GM13976 (cell line): Measurements from ENCODE around the gene KRTAP5-5.
"Not testable (repeated sequence)": the region's sequence is repeated elsewhere in the genome, so short reads cannot be mapped to it uniquely, and the experiment has no call there.

Source experiments
- DNase-seq: peaks from one replicate; pipeline ENCODE4 v3.0.0; 2012; ENCODE audit warnings: low spot score
- CTCF ChIP-seq: IDR thresholded peaks from 2 replicates; pipeline ENCODE4 v1.5.1; 2012; ENCODE audit warnings: borderline replicate concordance, mild to moderate bottlenecking; ENCODE audit not compliant: insufficient read depth; ENCODE audit errors: extremely low read depth, missing control alignments, control extremely low read depth
- in situ Hi-C: fragments of 300-500 bp; cut with MboI; formaldehyde crosslinking; loops from one replicate; pipeline ENCODE4 v1.12.0; 2022; ENCODE audit warnings: low sequenced_read_pairs, mixed read lengths, inconsistent platforms; ENCODE audit not compliant: unreplicated experiment

The KRTAP5-5 gene

DNA sequence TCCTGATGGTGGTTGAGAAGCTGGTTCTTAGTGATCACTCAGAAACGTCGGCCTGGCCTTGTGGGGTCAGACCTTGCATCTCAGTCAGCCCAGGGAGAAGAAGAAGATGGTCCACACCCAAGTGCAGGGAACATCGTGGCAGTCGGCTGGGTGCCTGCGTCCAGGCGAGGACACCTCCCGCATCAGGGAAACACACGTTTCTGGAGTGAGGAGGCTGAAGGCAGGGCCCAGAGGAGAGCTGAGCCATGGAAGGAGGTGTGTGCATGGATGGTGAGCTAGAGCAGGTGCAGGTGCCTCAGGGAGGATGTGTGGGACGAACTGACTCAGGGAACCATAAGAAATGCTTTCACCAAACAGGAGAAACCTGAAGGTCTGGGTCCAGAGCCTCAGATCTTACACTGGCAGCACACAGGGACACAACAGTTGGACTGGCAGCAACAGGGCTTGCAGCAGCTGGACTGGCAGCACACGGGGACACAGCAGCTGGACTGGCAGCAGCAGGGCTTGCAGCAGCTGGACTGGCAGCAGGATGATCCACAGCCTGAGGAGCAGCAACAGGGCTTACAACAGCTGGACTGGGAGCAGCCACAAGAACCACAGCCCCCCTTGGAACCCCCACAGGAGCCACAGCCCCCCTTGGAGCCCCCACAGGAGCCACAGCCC is 32.1 kb upstream of the KRTAP5-5 start:
- in situ Hi-C loops: no loop called here
- no peak for TF ChIP-seq CTCF
- no peak for DNase-seq

DNA sequence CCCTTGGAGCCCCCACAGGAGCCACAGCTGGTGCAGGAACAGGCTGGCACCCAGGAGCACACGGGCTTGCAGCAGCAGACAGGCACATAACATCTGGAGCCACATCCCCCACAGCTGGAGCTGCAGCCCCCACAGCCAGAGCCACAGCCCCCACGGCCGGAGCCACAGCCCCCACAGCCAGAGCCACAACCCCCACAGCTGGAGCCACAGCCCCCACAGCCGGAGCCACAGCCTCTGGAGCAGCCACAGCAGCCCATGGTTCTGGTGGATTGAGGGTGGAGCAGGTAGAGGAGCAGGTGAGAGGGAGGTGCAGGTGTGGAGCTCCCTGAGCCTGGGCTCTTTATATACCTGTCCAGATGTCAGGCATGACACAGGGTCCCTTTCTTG is 31.6 kb upstream of the KRTAP5-5 start, which contains the start of gene KRTAP5-2:
Gene KRTAP5-2, minus strand, starts transcription at position 301 of the 387 bp plus-strand sequence. Its CDS starts 44 bp downstream, at position 257.
- no peak for TF ChIP-seq CTCF
- no peak for DNase-seq
- in situ Hi-C loops: no loop called here

GRCh38 chr11:1598406-1598805 is 31.2 kb upstream of the KRTAP5-5 start:
- DNase-seq, in situ Hi-C loops: not testable (repeated sequence)

- TF ChIP-seq CTCF: no peak
- in situ Hi-C loops: no loop called here
- DNase-seq: no peak
Measured at GRCh38 chr11:1598816-1599215, 30.8 kb upstream of the KRTAP5-5 start.

- no peak for TF ChIP-seq CTCF
- in situ Hi-C loops: no loop called here
- DNase-seq: no peak
Measured at GRCh38 chr11:1600626-1601025, 28.9 kb upstream of the KRTAP5-5 start.

DNA sequence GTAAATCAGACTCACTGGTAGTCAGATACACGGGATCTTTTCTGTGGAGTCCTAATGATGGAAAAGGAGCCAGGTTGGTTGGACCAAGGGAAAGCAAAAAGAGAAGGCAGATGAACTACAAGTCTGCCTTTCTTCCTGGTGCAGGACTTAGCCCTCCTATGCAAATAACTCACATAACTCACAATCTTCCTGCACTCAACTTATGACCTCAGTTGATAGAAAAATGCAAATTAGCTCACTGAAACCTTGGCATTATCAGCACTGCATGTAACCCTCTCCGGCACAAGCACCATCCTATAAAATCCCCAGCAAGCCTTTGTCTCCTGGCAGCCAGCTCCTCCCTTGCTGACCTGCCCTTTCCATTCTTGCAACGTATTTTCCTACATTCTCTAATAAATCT is 27.9 kb upstream of the KRTAP5-5 start:
- in situ Hi-C loops, DNase-seq: not testable (repeated sequence)

- no peak for DNase-seq
- in situ Hi-C loops: no loop called here
- TF ChIP-seq CTCF: no peak
Measured at GRCh38 chr11:1603629-1604028, 25.9 kb upstream of the KRTAP5-5 start.

- no peak for TF ChIP-seq CTCF
- DNase-seq: no peak
- in situ Hi-C loops: no loop called here
Measured at GRCh38 chr11:1604181-1604580, 25.4 kb upstream of the KRTAP5-5 start.
